Spleen (tissue), 7 donors: ENCODE data around the gene SYT3.

ENCODE experiments used
- POLR2AphosphoS5 ChIP-seq, 3 donors: sonication (generic); formaldehyde crosslinking; IDR thresholded peaks; one replicate each; pipeline ENCODE4 v1.5.1; 2017; ENCODE audit warnings: antibody characterized with exemption in 3 of 3
- TF ChIP-seq, protein P1 (sequence below), 11 experiments: fragments of 200-600 bp in 7 of 11; fragments of 450-650 bp in 4 of 11; sonication (generic) in 4 of 11; IDR thresholded peaks in 8 of 11; conservative IDR thresholded peaks in 3 of 11; 1 replicate in 7 of 11; 2 replicates in 4 of 11; pipeline versions ENCODE4 v1.4.0 to v1.8.0; 2016 to 2021; ENCODE audit warnings: antibody characterized with exemption in 11 of 11, inconsistent platforms in 4 of 11, mild to moderate bottlenecking in 1 of 11
- donor health status: DM: no; HTN: no; CAD: no; lungs with moderate emphysema.
- donor health status: DM: no; HTN: no; CAD: no.
- donor health status: DM: no; HTN: no; CAD: no.

DNA sequence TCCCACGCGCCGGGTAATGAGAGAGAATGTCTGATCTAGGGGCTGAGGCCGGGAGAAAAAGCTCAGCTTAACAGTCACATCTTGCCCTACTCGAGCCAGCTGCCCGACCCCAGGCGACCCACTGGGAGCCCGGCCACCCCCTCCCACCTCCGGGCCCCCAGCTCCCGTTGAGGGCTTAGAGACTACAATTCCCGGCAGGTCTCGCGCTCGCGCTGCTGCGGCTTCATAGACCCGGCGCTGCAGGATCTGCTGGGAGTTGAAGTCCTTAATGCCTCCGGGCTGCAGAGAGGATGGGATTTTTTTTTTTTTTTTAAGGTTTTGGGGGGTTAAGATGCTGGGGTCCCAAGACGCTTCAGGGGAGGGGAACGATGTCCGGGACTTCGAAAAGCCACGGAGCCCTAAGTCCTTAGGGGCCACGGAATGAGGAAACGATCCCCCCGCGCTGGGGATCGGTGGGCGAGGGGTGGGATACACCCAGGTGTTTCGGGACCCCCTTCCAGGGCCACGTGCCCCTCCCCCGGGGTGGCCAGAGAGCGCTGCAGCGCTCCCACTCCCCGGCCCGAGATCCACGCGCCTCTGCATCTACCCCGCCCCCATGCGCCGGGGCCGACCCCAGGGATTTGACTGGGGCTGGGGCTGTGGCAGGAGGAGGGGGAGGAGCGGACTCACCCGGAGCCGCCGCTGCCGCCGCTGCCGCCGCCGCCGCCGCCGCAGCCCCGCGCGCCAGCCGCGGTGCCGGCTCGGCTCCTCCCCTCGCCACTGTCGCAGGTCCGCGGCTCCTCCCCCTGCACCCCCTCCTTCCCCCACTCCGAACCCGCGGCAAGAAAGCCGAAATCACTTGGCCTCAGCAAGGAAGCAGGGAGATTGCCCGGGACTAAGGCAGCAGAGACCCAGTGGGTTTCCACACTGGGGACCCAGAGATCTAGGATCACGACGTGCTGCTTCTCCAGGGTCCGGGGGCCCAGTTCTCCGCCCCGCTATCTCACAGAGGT, at the start of gene SYT3:
- no peak for TF ChIP-seq POLR2AphosphoS5 (IDR thresholded peaks at IDR 0.05)
- TF ChIP-seq, protein P1, sequence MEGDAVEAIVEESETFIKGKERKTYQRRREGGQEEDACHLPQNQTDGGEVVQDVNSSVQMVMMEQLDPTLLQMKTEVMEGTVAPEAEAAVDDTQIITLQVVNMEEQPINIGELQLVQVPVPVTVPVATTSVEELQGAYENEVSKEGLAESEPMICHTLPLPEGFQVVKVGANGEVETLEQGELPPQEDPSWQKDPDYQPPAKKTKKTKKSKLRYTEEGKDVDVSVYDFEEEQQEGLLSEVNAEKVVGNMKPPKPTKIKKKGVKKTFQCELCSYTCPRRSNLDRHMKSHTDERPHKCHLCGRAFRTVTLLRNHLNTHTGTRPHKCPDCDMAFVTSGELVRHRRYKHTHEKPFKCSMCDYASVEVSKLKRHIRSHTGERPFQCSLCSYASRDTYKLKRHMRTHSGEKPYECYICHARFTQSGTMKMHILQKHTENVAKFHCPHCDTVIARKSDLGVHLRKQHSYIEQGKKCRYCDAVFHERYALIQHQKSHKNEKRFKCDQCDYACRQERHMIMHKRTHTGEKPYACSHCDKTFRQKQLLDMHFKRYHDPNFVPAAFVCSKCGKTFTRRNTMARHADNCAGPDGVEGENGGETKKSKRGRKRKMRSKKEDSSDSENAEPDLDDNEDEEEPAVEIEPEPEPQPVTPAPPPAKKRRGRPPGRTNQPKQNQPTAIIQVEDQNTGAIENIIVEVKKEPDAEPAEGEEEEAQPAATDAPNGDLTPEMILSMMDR (IDR thresholded peaks at IDR 0.05 in 8 of 11, conservative IDR thresholded peaks at IDR 0.05 in 3 of 11): no peak
